DOHH2 (cell line): Measurements from ENCODE around the gene CYP26C1.

Experiments used
- EZH2phosphoT487 ChIP-seq: fragments of 200-600 bp; sonication (generic); IDR thresholded peaks from 2 replicates; pipeline ENCODE4 v1.6.1; 2017; ENCODE audit warnings: borderline replicate concordance, mild to moderate bottlenecking, antibody characterized with exemption, low read length, moderate library complexity, mixed read lengths
- TF ChIP-seq, protein P1 (sequence below): fragments of 200-600 bp; sonication (generic); IDR thresholded peaks from one replicate; pipeline ENCODE4 v1.5.1; 2014; ENCODE audit warnings: antibody characterized with exemption, mild to moderate bottlenecking, low read depth, low read length; ENCODE audit not compliant: poor library complexity, severe bottlenecking

DNA sequence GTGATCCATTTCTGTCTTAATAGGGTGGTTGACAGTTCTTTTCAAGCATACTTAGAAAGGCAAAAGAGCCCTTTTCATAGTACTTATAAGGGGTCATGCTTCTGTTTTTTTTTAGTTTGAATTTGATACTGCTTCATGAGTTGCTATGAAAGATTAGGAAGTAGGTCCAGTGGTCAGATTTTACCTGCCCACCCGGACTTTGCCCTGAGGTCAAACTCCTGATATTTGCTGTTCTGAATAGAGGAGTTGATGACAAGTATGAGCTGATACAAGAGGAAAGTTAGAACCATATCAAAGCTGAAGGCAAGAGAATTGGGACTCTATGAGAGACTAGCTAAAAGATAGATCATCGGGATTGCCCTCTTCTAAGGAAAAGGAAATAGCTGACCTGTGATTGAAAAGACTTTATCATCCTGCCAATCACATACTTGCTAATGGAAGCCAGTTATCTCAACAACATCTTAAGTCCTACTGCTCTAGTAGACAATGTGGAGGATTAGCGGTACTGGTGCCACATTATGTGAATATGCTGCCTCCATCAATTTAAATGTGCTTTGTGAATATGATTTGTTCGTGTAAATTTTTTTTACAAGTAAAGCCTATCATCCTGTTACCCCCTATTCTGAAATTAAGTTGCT lies 37.5 kb upstream of the CYP26C1 start:
- TF ChIP-seq, protein P1, sequence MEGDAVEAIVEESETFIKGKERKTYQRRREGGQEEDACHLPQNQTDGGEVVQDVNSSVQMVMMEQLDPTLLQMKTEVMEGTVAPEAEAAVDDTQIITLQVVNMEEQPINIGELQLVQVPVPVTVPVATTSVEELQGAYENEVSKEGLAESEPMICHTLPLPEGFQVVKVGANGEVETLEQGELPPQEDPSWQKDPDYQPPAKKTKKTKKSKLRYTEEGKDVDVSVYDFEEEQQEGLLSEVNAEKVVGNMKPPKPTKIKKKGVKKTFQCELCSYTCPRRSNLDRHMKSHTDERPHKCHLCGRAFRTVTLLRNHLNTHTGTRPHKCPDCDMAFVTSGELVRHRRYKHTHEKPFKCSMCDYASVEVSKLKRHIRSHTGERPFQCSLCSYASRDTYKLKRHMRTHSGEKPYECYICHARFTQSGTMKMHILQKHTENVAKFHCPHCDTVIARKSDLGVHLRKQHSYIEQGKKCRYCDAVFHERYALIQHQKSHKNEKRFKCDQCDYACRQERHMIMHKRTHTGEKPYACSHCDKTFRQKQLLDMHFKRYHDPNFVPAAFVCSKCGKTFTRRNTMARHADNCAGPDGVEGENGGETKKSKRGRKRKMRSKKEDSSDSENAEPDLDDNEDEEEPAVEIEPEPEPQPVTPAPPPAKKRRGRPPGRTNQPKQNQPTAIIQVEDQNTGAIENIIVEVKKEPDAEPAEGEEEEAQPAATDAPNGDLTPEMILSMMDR: no peak
- no peak for TF ChIP-seq EZH2phosphoT487
